RCC 7860 (cell line): Measurements from ENCODE around the gene RPS6KA4.

Experiments
- DNase-seq: peaks from one replicate; pipeline ENCODE4 v3.0.0-alpha.2; 2015; ENCODE audit warnings: low spot score
- FAIRE-seq: peaks from 2 replicates; lab custom pipeline; 2012; peaks lifted over from hg19 to GRCh38; lab: Jason Lieb, UNC

RPS6KA4 gene

DNA sequence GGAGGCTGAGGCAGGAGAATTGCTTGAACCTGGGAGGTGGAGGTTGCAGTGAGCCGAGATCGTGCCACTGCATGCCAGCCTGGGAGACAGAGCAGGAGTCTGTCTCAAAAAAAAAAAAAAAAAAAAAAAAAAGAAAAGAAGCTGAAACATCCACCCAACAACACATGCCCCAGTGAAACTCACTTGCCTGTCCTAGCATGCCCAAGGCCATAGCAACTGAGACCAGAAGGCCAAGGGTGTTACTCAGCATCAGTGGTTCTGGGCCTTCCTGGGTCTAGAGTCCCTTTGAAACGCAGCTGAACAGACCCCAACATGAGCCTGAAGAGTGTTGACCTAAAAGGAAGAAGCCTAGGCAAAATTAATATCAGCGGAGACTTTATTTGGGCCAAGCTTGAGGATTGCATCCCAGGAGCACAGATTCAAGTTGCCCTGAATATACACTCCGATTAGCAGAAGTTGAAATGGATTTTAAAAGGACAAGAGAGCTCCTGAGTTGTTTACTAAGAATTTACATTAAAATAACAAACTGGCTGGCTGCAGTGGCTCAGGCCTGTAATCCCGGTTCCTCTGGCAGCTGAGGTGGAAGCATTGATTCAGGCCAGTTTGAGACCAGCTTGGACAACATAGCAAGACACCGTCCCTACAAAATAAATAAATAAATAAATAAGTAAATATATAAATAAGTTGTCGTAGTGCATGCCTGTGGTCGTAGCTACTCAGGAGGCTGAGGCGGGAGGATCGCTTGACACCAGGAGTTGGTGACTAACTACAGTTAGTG is 34.1 kb upstream of the RPS6KA4 start:
- no peak for DNase-seq
- no peak for FAIRE-seq

DNA sequence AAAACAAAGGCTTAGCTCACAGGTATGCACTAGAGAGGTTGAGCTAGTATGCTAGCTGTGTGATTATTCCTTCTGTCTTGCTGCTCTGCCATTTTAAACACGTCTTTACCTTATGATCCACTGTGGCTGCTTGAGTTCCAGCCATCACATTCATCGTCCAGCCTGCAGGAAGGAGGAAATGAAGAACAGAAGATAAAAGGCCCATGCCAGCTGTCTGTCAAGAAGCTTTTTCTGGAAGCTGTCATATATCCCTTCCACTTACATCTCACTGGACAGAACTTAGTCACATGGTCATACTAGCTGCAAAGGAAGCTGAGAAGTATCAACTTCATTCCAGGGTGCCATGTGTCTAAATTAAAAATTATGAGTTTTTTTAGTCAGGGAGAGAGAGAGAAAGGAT is 31.6 kb upstream of the RPS6KA4 start:
- DNase-seq (no peak), FAIRE-seq (no peak)

DNA sequence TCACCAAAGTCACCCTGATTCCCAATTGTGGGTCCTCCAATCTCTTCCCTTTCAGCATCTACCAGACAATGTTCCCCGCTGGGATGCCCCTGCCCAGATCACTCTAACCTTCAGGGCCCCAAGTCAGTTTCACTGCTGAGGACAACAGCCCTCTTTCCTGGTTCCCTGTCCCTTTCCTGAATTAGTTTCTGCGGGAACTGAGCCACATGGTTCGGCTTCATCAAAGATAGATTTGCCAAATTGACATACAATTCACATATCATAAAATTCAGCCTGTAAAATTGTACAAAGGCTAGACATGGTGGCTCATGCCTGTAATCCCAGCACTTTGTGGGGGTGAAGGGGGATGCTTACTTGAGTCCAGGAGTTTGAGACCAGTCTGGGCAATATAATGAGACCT is 31.0 kb upstream of the RPS6KA4 start:
- DNase-seq (no peak), FAIRE-seq (no peak)

DNA sequence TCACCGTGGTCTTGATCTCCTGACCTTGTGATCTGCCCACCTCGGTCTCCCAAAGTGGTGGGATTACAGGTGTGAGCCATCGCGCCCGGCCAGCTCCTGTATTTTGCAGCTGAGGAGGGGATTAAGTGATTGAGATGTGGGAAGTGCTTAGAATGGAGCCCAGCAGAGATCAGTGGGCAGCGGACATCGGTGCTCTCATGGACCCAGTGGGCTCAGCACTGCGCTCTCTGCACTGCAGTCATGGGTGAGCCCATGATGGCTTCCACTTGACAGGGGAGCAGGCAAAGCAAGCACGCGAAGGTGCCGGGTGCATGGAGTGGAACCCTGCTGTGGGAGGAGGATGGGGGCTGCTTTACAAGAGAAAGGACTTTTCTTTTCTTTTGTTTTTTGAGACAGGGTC is 28.1 kb upstream of the RPS6KA4 start:
- no peak for DNase-seq
- no peak for FAIRE-seq

DNA sequence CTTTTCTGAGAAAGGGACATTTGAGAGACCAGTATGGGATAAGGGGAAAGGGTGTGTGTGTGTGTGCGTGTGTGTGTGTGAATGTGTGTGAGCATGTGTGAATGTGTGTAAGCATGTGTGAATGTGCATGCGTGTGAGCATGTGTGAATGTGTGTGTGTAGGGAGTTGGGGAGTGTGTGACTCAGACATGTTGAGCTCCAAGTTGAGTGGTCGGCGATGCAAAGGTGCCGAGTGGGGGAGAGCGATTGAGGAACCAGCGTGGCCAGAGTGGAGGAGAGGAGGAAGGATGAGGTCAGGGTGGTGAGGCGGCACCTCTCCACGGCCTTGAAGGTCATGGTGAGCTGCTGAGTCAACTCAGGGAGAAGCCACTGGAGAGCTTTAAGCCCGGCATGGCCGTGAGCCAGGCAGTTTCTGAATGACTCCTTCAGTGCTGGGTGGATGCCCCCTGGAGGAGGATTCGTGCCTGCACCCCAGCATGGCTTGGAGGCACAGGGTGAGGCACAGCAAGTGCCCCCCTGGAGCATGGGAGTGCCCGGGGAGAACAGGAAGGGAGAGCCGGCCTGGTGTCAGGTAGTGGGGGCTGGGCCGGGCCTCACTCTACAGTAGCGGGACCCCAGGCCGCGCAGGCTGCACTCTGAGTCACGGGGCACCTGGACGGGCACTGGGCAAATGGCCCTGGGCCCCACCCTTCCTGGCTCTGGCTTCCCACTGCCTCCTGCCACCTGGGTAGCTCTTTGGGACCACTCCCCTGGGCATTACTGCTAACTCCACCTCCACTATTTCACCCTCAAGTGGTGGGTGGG is 27.2 kb upstream of the RPS6KA4 start:
- DNase-seq (peak; percentile 88), FAIRE-seq (peak; percentile 40)

DNA sequence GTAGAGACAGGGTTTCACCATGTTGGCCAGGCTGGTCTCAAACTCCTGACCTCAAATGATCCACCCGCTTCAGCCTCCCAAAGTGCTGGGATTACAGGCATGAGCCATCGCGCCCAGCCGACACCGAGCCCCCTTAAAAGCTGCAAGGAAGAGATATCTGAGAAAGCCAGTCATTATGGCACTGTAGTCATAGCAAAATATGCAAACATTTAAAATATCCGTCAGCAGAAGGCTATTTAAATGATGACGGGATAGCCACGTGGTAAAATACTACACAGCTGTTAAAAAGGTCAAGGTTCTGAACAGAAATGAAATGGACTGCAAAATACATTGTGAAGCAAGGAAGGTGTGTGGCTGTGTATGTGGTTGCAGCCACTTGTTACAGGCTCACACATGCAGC is 25.4 kb upstream of the RPS6KA4 start:
- FAIRE-seq = no peak

DNA sequence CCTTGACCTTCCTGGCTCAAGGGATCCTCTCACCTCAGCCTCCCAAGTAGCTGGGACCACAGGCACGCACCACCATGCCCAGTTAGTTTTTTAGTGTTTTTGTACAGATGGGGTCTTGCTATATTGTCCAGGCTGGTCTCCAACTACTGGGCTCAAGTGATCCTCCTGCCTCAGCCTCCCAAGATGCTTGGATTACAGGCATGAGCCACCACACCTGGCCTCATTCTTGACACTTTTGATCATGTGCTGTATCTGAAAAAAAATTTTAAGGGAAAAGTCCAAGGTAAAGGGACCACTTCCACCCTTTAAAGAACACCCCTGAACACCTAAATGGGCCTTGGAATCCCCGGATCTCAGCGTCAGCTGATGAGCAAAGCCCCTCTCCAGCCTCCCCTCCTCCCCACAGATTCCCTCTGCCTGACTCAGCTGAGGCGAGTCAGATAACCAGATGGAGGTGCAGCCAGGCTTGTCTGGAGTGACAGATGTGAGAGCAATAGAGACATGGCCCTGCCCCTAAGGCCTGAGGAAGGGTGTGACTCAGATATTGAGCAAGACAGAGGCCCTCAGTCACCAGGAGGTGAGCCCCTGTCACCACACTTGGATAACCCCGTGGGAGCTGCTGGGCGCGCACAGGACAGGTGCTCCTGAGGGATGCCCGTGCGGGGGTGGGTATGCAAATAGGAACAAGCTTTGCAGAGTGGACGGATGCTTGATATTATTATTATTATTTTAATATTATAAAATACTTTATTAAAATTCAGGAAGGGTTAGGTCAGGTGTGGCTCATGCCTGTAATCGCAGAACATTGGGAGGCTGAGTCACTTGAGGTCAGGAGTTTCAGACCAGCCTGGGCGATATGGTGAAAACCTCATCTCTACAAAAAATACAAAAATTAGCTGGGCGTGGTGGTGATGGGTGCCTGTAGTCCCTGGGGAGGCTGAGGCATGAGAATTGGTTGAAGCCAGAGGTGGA is 23.9 kb upstream of the RPS6KA4 start:
- DNase-seq = peak; percentile 98
- peak; percentile 84 for FAIRE-seq

More for the DNA sequence above, 25.4 kb upstream of the RPS6KA4 start:
- no peak for DNase-seq

DNA sequence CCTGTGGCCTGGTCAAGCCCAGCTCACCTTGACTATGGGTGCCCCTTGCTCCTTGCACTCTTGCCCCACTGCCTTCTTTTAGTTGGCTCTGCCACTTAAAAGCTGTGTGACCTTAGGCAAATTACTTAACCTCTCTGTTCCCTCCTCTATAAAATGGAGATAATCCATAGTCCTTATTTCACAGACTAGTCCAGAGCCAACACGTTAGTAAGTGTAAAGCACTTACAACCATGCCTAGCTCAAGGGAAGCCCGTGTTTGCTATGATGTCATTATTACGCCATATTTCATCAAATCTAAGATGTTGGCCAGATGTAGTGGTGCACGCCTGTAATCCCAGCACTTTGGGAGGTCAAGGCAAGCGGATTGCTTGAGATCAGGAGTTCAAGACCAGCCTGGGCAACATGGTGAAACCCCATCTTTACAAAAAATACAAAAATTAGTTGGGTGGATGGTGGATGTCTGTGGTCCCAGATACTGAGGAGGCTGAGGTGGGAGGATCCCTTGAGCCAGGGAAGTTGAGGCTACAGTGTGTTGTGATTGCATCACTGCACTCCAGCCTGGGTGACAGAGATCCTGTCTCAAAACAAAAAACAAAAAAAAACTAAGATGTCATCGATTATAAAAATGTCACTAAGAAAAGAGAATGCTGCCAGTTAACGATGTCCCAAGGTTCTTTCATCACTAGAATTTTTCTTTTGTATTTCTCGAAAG is 21.3 kb upstream of the RPS6KA4 start:
- no peak for FAIRE-seq
- DNase-seq = no peak

DNA sequence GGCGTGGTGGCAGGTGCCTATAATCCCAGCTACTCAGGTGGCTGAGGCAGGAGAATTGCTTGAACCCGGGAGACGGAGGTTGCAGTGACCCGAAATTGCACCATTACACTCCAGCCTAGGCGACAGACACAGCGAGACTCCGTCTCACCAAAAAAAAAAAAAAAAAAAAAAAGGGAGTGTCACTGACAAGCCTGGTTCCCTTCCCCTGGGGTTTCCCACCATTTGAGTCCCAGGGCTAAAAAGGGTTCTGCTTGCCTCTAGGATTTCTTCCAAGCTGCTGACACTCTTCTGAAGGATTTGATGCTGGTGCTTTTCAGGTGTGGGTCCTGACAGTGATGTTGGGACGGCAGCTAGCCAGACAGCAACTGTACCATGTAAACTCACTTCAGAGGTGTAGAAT is 20.2 kb upstream of the RPS6KA4 start:
- DNase-seq = no peak
- no peak for FAIRE-seq

DNA sequence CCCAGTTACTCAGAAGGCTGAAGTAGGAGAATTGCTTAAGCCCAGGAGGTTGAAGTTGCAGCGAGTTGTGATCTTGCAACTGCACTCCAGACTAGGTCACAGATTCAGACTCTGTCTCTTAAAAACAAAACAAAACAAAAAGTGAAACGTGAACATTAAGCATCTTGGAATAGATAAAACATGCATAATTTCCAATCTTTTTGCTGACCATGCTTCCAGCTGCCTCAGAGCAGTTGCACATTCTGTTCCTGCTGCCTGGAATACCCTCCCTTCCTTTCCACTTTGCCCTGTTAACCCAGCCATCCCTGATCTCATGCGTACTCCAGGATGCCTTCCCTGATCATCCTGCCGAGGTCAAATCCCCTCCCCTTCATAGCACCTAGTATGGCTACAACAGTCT is 19.7 kb upstream of the RPS6KA4 start:
- FAIRE-seq (no peak), DNase-seq (no peak)

DNA sequence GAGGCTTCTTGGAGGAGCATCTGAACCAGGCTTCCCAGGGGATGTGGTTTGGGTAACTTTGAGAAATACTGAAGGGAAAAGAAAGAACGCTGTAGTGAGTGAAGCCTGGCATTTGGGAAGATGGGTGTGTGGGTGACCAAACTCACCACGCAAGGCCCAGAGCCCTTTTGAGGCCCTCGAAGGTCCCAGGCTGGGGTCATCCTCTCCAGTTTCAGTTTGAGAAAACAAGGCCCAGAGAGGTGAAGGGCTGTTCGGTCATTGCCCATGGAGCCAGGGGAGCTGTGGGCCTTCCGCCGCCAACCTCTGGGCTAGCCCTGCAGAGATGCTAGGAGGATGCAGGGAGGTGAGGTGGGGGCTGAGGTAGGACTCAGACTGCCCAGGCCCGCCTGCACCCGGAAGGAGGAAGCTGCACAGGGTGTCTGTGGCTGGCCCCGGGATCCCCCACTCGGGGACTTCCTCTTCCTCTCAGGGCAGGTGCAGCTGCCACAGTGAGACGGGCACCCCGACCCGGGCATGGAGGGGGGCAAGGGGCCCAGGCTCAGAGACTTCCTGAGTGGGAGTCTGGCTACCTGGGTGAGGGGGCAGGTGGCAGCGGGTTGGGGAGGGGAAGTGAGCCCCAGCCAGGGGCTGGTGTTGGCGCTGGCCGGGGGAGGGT is 19.1 kb upstream of the RPS6KA4 start, which contains the start of gene CCDC88B:
TSS of gene CCDC88B (plus strand) at position 451 of the 655 bp plus-strand sequence. CDS start at position 514, 63 bp downstream.
- FAIRE-seq = no peak
- DNase-seq = no peak

DNA sequence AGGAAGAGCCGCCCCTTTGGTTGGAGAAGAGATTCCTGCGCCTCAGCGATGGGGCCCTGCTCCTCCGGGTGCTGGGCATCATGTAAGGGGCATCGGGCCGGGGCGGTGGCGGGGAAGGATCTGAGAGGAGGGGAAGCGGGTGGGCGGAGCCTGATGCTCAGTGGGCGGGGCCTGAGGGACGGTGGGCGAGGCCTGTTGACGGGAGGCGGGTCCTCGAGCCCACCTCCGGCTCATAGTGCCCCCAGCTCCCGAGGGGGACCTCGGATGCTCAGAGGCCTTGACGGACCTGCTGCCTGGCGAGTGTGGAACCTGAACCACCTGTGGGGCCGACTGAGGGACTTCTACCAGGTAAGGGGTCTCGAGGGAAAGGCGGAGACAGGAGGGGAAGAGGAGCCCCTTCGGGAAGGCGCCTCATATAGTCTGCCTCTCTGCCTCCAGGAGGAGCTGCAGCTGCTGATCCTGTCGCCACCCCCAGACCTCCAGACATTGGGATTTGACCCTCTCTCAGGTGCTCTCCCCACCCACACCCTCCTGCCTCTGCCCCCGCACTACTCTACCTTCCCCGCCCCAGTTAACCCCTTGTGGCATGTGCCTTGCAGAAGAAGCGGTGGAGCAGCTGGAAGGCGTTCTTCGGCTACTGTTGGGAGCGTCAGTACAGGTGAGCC is 18.2 kb upstream of the RPS6KA4 start:
- no peak for FAIRE-seq

DNA sequence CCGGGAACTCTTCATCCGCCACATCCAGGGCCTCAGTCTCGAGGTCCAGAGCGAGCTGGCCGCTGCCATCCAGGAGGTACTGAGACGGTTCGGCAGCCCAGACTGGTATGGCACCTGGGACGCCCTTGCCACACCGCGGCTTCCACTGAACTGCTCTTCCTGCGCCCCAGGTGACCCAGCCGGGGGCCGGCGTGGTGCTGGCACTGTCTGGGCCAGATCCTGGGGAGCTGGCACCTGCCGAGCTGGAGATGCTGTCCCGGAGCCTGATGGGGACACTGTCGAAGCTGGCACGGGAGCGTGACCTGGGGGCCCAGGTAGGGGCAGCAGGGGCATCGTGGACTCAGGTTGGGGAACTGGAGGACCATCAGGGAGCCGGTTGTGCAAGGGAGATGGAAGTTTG is 17.5 kb upstream of the RPS6KA4 start:
- no peak for FAIRE-seq
- no peak for DNase-seq

More for the DNA sequence above, 18.2 kb upstream of the RPS6KA4 start:
- no peak for DNase-seq

DNA sequence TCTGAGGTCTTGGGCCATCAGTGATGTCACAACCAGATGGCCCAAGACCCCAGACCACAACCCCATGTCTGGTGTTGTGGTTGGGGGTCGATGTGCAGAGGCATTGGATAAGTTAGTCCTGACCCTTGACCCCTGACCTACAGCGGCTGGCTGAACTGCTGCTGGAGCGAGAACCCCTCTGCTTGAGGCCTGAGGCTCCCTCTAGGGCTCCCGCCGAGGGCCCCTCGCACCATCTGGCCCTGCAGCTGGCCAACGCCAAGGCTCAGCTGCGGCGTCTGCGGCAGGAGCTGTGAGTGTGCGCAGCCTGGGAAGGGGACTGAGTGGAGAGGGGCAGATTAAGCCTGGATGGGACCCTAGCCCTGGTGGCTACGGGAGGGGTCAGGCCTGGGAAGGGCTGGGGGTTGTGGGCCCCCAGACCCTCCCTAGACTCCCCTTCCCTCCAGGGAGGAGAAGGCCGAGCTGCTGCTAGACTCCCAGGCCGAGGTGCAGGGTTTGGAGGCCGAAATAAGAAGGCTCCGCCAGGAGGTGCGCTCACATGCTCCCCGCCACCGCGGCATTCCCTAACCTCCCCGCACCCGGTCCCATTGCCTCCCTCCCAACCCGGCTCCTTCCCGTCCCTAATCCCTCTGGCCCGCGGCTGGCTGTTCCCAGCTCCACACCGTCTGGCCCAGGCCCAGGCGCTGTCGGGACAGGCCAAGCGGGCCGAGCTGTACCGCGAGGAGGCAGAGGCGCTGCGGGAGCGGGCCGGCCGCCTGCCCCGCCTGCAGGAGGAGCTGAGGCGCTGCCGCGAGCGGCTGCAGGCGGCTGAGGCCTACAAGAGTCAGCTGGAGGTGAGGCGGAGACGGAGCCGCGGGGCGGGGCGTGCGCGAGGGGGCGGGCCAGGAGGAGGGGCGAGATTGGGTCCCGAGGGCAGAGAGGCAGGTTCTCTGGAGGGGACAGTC is 16.8 kb upstream of the RPS6KA4 start:
- FAIRE-seq (no peak), DNase-seq (peak; percentile 60)

DNA sequence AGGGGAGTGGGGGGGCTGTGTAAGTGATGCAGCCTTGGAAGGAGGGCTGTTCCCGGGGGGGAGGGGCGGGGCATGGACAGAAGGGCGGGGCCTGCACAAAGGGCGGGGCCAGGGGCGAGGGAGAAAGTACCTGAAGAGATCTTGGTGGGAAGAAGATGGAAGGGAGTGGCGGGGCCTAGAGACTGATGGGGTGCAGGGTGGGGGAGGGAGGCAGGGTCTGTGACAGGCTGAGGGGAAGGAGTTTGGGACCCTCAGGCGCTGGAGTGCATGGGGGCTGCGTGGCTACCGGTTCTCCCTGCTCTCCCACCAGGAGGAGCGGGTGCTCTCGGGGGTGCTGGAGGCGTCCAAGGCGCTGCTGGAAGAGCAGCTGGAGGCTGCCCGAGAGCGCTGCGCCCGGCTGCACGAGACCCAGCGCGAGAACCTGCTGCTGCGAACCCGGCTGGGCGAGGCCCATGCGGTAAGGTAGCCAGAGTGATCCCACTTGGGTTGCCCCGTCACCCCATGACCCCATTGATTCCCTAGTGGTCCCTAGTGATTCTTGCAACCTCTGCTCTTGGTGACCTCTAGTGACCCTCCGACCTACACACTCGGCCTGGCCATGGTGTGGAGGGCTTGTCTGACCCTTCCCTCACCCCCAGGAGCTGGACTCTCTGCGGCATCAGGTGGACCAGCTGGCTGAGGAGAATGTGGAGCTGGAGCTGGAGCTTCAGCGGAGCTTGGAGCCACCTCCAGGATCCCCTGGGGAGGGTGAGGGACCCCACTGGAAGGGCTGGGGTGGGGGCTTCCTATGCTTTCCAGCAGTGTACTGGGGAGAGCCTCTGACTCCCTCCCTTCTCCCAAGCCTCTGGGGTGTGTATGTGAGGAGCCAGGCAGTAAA is 15.9 kb upstream of the RPS6KA4 start:
- FAIRE-seq (no peak), DNase-seq (no peak)

DNA sequence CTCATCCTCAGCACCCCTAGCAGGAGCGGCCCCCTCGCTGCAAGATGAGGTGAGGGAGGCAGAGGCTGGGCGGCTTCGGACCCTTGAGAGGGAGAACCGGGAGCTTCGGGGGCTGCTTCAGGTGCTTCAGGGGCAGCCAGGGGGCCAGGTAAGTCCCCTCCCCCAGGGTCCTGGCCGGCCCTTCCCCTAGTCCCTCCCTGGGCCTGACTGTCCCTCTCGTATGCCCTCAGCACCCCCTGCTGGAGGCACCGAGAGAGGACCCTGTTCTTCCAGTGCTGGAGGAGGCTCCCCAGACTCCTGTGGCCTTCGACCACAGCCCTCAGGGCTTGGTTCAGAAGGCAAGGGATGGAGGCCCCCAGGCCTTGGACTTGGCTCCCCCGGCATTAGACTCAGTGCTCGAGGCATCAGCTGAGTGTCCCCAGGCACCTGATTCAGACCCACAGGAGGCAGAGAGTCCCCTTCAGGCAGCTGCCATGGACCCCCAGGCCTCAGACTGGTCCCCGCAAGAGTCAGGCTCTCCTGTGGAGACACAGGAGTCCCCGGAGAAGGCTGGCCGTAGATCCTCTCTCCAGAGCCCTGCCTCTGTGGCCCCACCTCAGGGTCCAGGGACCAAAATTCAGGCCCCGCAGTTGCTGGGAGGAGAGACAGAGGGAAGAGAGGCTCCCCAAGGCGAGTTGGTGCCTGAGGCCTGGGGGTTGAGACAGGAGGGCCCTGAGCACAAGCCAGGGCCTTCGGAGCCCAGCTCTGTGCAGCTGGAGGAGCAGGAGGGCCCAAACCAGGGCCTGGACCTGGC is 15.0 kb upstream of the RPS6KA4 start:
- DNase-seq = no peak
- FAIRE-seq = no peak
